Cardiac muscle cell (in vitro differentiated cells and primary cell): ENCODE results near the gene NFIA. TPM values are rescaled to one million over a fixed set of nuclear protein-coding genes. Genes with fewer than 3 reads are reported as not detected.
A peak's percentile ranks its signal among the peaks of the same experiment; 100 is the strongest.

Source experiments
- DNase-seq, 2 donors: peaks; one replicate each; pipeline versions ENCODE4 v3.0.0 to v3.0.0-alpha.2; 2010 to 2017; ENCODE audit warnings: low read depth in 1 of 2, low spot score in 1 of 2
- H3K27ac ChIP-seq: fragments of 200-600 bp; sonication (generic); 2 replicates; pipeline ENCODE4 v1.5.1; 2016
- H3K27me3 ChIP-seq: fragments of 200-600 bp; sonication (generic); 2 replicates; pipeline ENCODE4 v1.6.0; 2016; ENCODE audit warnings: control low read depth
- H3K36me3 ChIP-seq: fragments of 200-600 bp; sonication (generic); 2 replicates; pipeline ENCODE4 v1.5.1; 2016; ENCODE audit warnings: control low read depth
- H3K4me1 ChIP-seq: fragments of 200-600 bp; sonication (generic); 2 replicates; pipeline ENCODE4 v1.8.1; 2017; ENCODE audit warnings: low read depth, mild to moderate bottlenecking, mixed run types
- H3K4me3 ChIP-seq: fragments of 200-600 bp; sonication (generic); 2 replicates; pipeline ENCODE4 v1.5.1; 2016; ENCODE audit warnings: mild to moderate bottlenecking
- H3K9me3 ChIP-seq: fragments of 200-600 bp; sonication (generic); 2 replicates; pipeline ENCODE4 v1.5.1; 2017; ENCODE audit warnings: low read depth, mild to moderate bottlenecking, control low read depth
- CTCF ChIP-seq: IDR thresholded peaks from 2 replicates; pipeline ENCODE4 v1.5.1; 2012; ENCODE audit warnings: low read depth, mild to moderate bottlenecking, low read length
- polyA plus RNA-seq: library from polyadenylated mRNA; unstranded; fragments of >200 nt; fragmentation: Nextera tagmentation; extraction: Ambion mirVana; gene quantifications from 2 replicates; pipeline ENCODE4 v1.2.1, GENCODE V29; 2016
- total RNA-seq: library from RNA; depleted of rRNA; stranded (reverse); fragments of >200 nt; gene quantifications from 2 replicates; pipeline ENCODE4 v1.2.3, GENCODE V29; 2016

The NFIA gene
- total and polyA plus RNA-seq, 2 experiments from 2014 or later: 10.1 to 12.0 TPM

DNA sequence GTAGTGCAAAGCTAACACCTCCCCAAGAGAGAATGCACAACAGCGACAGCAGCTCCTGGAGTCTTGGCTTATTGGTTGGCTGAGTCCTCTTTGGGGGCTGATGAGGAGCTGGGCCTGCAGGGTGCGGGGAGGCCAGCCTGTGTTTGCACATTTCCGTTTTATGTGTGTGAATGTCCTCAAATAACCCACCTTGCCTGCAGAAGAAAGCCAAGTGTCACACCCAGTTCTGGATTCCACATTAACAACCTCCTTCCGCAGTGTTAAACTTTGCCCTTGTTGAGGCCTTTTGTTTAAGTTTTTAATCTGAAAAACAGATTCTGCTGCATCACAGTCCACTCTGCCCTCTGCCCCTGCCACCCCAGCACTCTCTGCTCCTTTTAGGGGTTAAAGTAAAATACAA is 368.1 kb downstream of the NFIA start:
- Histone ChIP-seq H3K4me3 (no peak overlapping the region), H3K4me1 (peaks cover 17% of the 10 kb centered on the region), H3K36me3 (peaks cover 2% of the 10 kb centered on the region), H3K27me3 (no peaks in the 10 kb centered on the region), H3K27ac (no peak overlapping the region), H3K9me3 (no peaks in the 10 kb centered on the region)
- peak in 1 of 2 donors; percentile 66 for DNase-seq
- TF ChIP-seq CTCF: no peak

GRCh38 chr1:61450872-61451571 is 368.7 kb downstream of the NFIA start:
- no peaks in the 10 kb centered on the region for H3K9me3 ChIP-seq
- DNase-seq: no peak
- peaks cover 8% of the 10 kb centered on the region for H3K36me3 ChIP-seq
- H3K27ac ChIP-seq: no peak overlapping the region
- H3K27me3 ChIP-seq: no peaks in the 10 kb centered on the region
- no peak for TF ChIP-seq CTCF
- H3K4me3 ChIP-seq: no peak overlapping the region
- peaks cover 17% of the 10 kb centered on the region for H3K4me1 ChIP-seq

DNA sequence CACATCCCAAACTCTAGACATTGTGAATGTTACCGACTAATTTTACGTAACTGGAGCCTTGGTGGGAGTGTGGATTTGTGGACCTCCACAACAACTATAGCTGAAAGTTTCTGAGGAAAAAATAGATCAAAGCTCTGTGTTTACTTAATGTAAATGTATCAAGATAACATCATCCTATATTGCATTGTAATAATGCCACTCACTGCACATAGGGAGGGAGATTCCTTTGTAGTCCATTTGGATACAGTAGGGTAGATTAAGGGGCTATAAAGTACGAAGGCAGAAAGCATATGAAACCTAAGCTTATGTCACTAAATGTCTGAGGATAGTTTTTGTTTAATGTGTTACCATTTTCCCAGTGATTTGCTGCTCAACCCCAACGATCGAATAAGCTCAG is 369.2 kb downstream of the NFIA start:
- no peaks in the 10 kb centered on the region for H3K9me3 ChIP-seq
- no peaks in the 10 kb centered on the region for H3K27me3 ChIP-seq
- DNase-seq: no peak
- H3K4me1 ChIP-seq: peaks cover 17% of the 10 kb centered on the region
- TF ChIP-seq CTCF: no peak
- H3K27ac ChIP-seq: no peak overlapping the region
- H3K36me3 ChIP-seq: peaks cover 8% of the 10 kb centered on the region
- no peak overlapping the region for H3K4me3 ChIP-seq

- no peaks in the 10 kb centered on the region for H3K27me3 ChIP-seq
- peaks cover 8% of the 10 kb centered on the region for H3K36me3 ChIP-seq
- TF ChIP-seq CTCF: no peak
- peaks cover 17% of the 10 kb centered on the region for H3K4me1 ChIP-seq
- H3K27ac ChIP-seq: no peak overlapping the region
- no peaks in the 10 kb centered on the region for H3K9me3 ChIP-seq
- no peak for DNase-seq
- H3K4me3 ChIP-seq: no peak overlapping the region
These were observed 370.0 kb downstream of the NFIA start for GRCh38 chr1:61452176-61453035.

DNA sequence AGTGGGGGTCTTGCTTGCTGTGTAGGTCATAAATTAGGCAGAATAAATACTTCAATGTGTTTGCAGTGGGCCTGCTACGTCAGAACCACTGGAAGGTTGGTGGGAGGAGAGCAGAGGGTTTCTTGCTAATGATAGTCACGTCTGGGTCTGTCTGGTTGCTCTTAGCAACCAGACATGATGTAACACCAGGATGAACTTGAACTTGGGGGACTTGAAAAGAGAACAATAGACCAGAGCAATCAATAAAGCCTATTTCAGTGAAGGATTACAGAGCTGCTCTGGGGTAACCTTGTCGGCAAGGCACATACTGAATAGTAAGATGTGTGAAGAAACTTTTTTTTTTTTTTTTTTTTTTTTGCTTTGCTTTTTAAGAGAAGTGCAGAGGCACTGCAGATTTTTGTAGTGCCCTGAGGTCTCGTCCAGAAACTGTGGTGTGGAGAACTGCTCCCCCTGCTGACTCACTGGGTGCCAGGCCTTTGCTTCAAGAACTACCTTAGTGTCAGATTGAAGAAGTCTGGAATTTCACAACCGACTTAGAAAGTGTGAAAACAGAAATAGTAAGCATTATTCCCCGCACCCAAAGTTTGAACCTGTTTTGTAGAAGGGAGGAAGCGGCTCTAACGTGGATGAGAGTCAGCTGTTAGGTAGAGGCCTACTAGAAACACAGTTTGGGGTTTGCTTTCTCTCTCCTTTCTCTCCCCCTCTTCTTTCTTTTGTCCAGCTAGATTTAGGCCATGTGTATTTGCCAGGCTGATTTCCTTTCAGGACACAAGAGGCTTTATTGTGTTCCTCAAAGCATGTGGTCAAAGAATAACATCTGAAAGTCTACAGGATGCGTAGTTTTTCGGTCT is 371.0 kb downstream of the NFIA start:
- peak; percentile 90 to 98 for DNase-seq
- peak; percentile 93 for TF ChIP-seq CTCF
- peaks cover 17% of the 10 kb centered on the region for H3K4me1 ChIP-seq
- no peak overlapping the region for H3K4me3 ChIP-seq
- H3K9me3 ChIP-seq: no peaks in the 10 kb centered on the region
- no peak overlapping the region for H3K27ac ChIP-seq
- H3K27me3 ChIP-seq: no peaks in the 10 kb centered on the region
- peaks cover 8% of the 10 kb centered on the region for H3K36me3 ChIP-seq
